ENCODE measurements around the gene EPB41. TPM values are rescaled to one million over a fixed set of nuclear protein-coding genes. Genes with fewer than 3 reads are reported as not detected.
"Not testable (repeated sequence)": the region's sequence is repeated elsewhere in the genome, so short reads cannot be mapped to it uniquely, and the experiment has no call there.

Gene EPB41
- total RNA-seq, 4 donors from 2014 or later: 16.7 to 30.8 (median 21.7) TPM

DNA sequence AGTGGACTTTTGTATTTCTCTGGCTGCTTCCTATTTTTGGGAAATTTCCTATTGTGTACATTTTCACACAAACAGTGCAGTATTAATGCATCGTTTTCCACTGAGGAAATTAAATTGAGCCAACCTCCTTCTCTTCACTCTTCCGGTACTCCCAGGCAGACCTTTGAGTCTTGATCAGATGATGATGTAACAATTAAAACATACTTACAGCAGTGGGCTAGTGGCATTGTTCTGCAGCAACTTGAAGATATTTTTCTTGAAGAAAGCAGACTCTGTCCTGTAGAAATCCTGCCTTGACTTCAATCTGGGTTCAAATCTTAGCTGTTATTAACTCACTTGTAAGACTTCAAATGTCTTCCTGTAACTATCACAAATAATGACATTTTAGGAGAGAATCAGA is 228.3 kb downstream of the EPB41 start:
- Histone ChIP-seq H3K4me3 (no peak overlapping the region), H3K36me3 (peaks cover 0 to 48% of the 10 kb centered on the region in 2 donors), H3K9me3 (no peaks in the 10 kb centered on the region), H3K4me1 (peaks cover 0 to 11% (median 0%) of the 10 kb centered on the region in 3 donors), H3K27ac (no peak overlapping the region), H3K27me3 (no peaks in the 10 kb centered on the region)
- WGBS, 2 donors (ENCODE audit: low coverage in 1 of 2): 87 to 90% methylated on average over 2 of the region's 2 CpGs
- ATAC-seq: no peak
- TF ChIP-seq EP300 (IDR thresholded peaks at IDR 0.05) (no peak), POLR2AphosphoS5 (IDR thresholded peaks at IDR 0.05) (no peak)

DNA sequence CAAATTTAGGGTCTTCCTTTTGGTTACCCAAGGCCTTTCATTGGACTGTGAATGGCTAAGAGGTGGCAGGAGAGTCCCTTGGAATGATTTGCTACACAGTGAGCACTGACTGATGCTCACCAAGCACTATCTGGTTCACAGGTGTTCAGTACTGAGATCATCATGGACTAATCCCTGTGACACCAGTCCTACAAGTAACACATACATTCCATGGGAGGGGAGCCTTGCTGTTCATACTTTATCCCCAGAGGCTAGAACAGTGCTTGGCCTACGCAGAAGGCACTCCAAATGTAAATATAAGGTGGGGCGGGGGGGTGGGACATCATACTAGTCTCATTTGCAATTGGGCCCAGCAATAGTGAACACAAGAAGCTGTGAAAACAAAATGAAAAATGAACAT is 229.8 kb downstream of the EPB41 start:
- Histone ChIP-seq H3K27me3 (no peaks in the 10 kb centered on the region), H3K4me3 (no peak overlapping the region), H3K36me3 (peaks cover 0 to 62% of the 10 kb centered on the region in 2 donors), H3K4me1 (peaks cover 0 to 11% (median 0%) of the 10 kb centered on the region in 3 donors), H3K9me3 (no peaks in the 10 kb centered on the region), H3K27ac (no peak overlapping the region)
- WGBS, 2 donors (ENCODE audit: low coverage in 1 of 2): 57 to 94% methylated on average over 1 to 2 of the region's 2 CpGs
- ATAC-seq: no peak
- TF ChIP-seq POLR2A (IDR thresholded peaks at IDR 0.05): no peak
- TF ChIP-seq, protein P1, sequence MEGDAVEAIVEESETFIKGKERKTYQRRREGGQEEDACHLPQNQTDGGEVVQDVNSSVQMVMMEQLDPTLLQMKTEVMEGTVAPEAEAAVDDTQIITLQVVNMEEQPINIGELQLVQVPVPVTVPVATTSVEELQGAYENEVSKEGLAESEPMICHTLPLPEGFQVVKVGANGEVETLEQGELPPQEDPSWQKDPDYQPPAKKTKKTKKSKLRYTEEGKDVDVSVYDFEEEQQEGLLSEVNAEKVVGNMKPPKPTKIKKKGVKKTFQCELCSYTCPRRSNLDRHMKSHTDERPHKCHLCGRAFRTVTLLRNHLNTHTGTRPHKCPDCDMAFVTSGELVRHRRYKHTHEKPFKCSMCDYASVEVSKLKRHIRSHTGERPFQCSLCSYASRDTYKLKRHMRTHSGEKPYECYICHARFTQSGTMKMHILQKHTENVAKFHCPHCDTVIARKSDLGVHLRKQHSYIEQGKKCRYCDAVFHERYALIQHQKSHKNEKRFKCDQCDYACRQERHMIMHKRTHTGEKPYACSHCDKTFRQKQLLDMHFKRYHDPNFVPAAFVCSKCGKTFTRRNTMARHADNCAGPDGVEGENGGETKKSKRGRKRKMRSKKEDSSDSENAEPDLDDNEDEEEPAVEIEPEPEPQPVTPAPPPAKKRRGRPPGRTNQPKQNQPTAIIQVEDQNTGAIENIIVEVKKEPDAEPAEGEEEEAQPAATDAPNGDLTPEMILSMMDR (IDR thresholded peaks at IDR 0.05): no peak
- no peak for TF ChIP-seq POLR2AphosphoS5 (IDR thresholded peaks at IDR 0.05)
- TF ChIP-seq EP300 (IDR thresholded peaks at IDR 0.05): no peak

GRCh38 chr1:29145739-29146437 is 231.5 kb downstream of the EPB41 start:
- no peak for TF ChIP-seq EP300 (IDR thresholded peaks at IDR 0.05)
- peak; percentile 23 for TF ChIP-seq POLR2AphosphoS5 (IDR thresholded peaks at IDR 0.05)
- Histone ChIP-seq H3K27ac (peak overlapping the region in 3 of 4 donors; percentile 5 to 37 (median 18)), H3K9me3 (no peaks in the 10 kb centered on the region), H3K27me3 (no peaks in the 10 kb centered on the region), H3K36me3 (peaks cover 3 to 80% of the 10 kb centered on the region in 2 donors), H3K4me3 (no peak overlapping the region), H3K4me1 (peaks cover 0 to 11% (median 0%) of the 10 kb centered on the region in 3 donors)
- 46 to 51% methylated on average over 7 to 8 of the region's 8 CpGs for WGBS, 2 donors (ENCODE audit: low coverage in 1 of 2)
- no peak for ATAC-seq

GRCh38 chr1:29148656-29149491 is 234.5 kb downstream of the EPB41 start:
- no peak overlapping the region for H3K27ac ChIP-seq
- H3K4me1 ChIP-seq: peaks cover 0 to 11% (median 0%) of the 10 kb centered on the region in 3 donors
- H3K27me3 ChIP-seq: no peaks in the 10 kb centered on the region
- H3K4me3 ChIP-seq: no peak overlapping the region
- ATAC-seq: no peak
- WGBS, 2 donors (ENCODE audit: low coverage in 1 of 2): 93 to 96% methylated on average over 12 to 22 of the region's 35 CpGs
- no peaks in the 10 kb centered on the region for H3K9me3 ChIP-seq
- no peak for TF ChIP-seq POLR2A (IDR thresholded peaks at IDR 0.05)
- TF ChIP-seq, protein P1 (IDR thresholded peaks at IDR 0.05): no peak
- no peak for TF ChIP-seq POLR2AphosphoS5 (IDR thresholded peaks at IDR 0.05)
- no peak for TF ChIP-seq EP300 (IDR thresholded peaks at IDR 0.05)
- H3K36me3 ChIP-seq: peaks cover 3 to 100% of the 10 kb centered on the region in 2 donors

DNA sequence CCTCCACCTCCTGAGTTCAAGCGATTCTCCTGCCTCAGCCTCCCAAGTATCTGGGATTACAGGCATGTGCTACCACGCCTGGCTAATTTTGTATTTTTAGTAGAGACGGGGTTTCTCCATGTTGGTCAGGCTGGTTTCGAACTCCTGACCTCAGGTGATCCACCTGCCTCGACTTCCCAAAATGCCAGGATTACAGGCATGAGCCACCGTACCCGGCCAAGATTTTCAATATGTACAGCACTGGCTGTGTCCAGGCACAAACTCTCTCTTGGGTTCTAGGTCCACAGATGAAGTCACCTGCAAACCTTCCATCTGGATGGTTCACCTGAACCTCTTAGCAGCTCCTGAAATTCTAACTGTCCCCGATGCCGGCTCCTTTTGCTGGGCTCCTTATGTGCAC is 236.0 kb downstream of the EPB41 start:
- H3K36me3 ChIP-seq: peaks cover 3 to 100% of the 10 kb centered on the region in 2 donors

GRCh38 chr1:29152046-29152805 is 237.9 kb downstream of the EPB41 start:
- peaks cover 3 to 97% of the 10 kb centered on the region in 2 donors for H3K36me3 ChIP-seq
- WGBS, 2 donors (ENCODE audit: low coverage in 1 of 2): 83 to 87% methylated on average over 3 to 7 of the region's 8 CpGs
- TF ChIP-seq, protein P1 (IDR thresholded peaks at IDR 0.05): no peak
- TF ChIP-seq POLR2AphosphoS5 (IDR thresholded peaks at IDR 0.05): no peak
- TF ChIP-seq POLR2A (IDR thresholded peaks at IDR 0.05): no peak
- no peak for TF ChIP-seq EP300 (IDR thresholded peaks at IDR 0.05)

More for the DNA sequence above, 236.0 kb downstream of the EPB41 start:
- not testable (repeated sequence) for H3K27ac ChIP-seq, H3K4me3 ChIP-seq, H3K9me3 ChIP-seq, H3K4me1 ChIP-seq, ATAC-seq, H3K27me3 ChIP-seq
- 97 to 100% methylated on average over 3 to 9 of the region's 9 CpGs for WGBS, 2 donors (ENCODE audit: low coverage in 1 of 2)

More at GRCh38 chr1:29152046-29152805, 237.9 kb downstream of the EPB41 start:
- Histone ChIP-seq H3K9me3 (no peaks in the 10 kb centered on the region), H3K27me3 (no peaks in the 10 kb centered on the region), H3K27ac (no peak overlapping the region), H3K4me3 (no peak overlapping the region), H3K4me1 (peaks cover 7 to 17% (median 10%) of the 10 kb centered on the region in 3 donors)
- ATAC-seq: no peak
